ENCODE data around the gene KLK3.

The KLK3 gene

DNA sequence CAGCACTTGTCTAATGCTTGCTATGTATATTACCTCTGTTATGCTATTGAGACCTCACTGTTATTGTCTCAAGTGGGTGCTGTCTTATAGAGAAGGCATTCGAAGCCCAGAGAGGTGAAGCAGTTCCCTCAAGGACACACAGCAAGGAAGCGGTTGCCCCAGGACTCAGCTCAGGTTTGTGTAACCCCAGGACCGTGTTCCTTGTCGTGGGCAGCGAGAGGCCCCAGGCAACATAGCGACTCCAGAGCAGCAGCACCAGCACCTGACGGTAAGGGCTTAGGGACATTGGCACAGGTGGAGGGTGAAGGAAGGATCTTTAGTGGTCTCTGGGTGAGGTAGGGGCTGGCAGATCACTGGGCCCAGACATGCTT lies 23.7 kb upstream of the KLK3 start:
- no peak for DNase-seq (ENCODE audit: low read depth)

DNA sequence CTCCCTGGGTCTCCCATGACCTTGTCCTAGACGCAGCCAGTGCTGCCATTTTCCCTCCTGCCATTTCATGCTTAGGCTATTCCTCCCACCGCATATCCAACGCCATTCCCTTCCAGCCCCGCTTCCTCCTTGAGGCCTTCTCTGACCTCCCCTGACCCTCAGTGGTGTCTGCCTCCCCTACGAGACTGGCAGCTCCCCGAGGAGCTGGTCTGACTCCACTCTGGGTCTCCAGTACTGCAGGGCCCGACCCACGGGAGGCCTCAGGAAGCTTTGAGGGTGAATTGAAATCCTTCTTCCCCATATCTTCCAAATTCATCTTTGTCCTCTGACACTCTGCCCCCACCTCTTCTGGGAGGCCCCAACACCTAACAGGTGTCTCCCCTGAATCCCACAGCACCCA lies 22.0 kb upstream of the KLK3 start:
- DNase-seq (ENCODE audit: low read depth): no peak

DNA sequence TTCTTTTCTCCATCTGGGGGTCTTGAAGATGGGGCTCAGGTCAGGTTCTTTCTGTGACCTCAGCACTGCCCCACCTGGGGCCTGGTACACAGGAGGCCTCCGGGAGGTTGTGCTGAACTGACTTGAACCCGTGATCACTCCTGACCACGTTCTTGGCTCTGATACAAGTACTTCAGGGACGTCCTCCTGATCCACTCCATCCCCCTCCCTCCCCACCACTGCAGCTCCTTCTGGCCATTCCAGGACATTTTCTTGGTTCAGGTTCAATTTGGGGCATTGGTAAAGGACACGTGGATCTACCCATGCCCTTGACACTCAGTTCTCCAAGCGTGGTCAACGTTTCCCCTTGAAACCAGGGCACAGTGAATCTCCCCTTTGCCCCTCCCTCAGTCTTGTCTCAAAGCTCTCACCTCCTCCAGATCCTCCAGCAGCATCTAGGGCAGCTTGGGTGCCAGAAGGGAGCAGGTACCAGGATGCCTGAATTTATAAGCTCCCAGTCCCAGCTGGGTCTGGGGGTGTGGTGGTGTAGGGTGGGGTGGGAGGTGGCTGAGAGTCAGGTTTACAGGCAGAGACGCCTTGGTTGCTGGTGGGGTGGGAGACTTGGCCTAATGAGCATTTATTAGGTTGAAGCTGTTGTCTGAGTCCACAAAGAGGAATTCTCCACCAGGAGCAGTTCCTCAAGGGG lies 21.5 kb upstream of the KLK3 start, which contains the start of gene KLK15:
KLK15 (minus strand) TSS at position 458 of the 685 bp plus-strand sequence. CDS start 2,082 bp downstream, outside the sequence.
- no peak for DNase-seq (ENCODE audit: low read depth)

DNA sequence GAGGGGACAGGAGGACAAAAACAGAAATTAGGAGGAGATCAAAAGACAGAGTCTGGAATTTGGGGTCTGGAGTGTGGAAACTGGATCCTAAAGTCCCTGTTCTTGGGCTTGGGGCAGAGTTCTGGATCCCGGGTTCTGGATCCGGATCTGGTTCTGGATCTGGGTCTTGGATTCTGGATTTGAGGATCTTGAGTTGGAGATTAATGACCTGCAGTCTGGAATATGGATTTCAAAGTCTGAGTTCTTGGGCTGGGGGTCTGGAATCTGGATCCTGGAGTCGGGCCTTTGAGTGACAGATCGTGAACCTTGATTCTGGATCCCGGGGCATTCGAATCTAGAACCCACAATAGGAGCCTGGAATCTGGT lies 20.9 kb upstream of the KLK3 start:
- DNase-seq (ENCODE audit: low read depth): no peak

DNA sequence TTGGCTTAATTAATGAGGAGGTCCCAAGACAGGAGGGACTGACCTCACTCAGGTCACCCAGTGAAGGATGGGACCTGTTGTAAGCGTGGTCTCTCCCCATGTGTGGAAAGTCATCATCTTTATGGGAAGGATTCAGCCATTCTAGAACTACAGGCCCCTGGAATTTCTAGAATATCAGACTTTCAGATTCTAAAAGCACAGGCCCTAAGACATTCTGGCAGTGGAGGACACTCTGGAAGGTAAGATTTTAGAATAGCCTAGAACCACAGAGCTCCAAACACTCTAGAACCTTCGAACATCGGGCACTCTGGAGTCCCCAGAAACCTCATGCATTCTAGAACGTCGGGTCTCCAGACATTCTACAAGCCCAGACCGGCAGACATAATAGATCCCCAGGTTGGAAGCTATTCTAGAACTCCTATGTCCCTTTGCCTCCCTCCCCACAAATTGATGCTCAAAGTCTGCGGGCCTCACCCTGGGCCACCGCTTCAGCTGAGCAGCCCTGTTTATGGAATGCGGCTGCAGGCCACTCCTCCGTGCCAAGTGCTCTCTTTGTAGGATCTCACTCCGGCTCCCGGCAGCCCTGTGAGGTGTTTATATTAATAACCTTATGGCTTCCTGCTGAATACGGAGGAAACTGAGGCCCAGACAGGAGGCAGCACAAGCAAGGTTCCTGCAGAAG lies 19.5 kb upstream of the KLK3 start:
- DNase-seq (ENCODE audit: low read depth): no peak

DNA sequence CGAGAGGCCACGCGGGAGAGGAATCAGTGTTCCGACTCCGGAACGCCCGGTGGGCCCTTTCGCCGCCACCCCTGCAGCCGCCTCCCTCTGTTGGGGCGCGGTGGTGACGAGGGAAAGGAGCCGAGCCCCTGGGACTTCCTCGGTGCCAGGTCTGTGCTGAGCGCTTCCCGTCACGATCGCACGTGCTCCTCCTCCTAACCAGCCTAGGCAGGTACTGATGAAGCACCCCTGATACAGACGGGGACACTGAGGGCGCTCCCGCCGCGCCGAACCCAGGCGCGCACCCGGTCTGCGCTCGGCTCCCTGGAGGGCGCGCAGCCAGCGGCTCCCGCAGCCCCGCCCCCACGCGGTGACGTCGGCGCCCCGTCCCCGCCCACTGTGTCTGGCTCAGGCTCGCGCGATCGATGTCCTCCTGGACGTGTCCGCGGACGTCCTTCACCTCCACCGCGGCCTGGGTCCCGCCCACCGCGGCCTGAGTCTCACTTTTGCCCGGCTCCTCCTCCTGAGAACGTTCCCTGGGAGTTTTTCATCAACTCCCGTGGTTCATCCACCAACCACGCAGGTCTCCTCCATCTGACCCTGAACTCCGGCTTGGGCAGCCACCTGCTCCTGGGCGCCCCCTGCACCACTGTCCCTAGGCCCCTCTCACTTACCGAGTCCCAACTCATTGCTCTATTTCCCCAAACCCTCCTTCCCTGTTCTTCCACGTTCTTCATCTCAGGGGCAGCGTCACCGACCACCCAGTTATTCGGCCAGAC lies 18.8 kb upstream of the KLK3 start:
- peak; percentile 60 for DNase-seq (ENCODE audit: low read depth)

DNA sequence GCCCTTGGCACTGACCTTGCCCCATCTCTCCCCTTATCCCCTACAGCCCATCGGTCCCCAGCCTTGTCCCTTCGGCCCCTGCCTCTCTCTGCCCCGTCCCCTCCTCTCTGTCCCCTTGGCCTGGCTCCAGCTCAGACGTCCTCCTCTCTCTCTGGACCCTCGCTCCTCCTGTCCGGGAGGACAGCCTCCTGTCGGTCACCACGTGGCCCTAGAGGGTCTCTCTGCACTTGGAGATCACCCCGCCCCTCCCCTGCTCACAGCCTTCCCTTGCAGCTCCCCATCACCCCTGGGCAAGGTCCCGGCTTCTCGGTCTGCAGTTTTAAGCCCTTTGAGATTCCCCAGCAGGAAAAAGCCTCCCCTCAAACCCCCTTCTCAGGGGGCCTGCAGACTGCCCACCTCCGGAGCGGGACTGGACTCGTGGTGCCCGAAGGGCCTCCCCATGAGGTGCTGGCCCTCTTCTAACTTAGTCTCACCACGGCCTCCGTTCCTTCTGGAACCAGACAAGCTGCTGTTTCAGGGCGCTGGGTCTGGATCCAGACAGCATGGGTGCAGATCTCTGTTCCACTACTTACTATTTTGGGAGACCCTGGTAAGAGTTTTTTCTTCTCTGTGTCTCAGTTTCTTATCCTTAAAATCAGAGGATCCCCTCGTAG lies 18.0 kb upstream of the KLK3 start:
- DNase-seq (ENCODE audit: low read depth): no peak

DNA sequence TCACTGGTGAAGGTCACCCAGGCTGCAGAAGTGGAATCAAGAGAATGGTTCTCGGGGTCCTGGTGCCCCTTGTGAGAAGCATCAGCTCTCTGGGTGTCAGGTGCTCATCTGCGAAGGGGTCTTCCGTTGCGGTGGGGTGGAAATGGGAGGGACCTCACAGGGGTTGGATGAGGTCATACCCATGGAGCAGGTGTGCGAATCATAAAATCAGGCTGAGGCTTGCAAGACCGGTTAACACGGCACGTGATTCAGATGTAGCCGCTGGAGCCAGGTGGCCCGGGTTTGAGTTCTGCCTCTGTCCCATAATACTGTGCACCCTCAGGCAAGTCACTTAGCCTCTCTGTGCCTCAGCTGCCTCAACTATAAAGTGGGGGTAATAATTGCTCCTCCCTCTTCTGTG lies 17.4 kb upstream of the KLK3 start:
- no peak for DNase-seq (ENCODE audit: low read depth)

DNA sequence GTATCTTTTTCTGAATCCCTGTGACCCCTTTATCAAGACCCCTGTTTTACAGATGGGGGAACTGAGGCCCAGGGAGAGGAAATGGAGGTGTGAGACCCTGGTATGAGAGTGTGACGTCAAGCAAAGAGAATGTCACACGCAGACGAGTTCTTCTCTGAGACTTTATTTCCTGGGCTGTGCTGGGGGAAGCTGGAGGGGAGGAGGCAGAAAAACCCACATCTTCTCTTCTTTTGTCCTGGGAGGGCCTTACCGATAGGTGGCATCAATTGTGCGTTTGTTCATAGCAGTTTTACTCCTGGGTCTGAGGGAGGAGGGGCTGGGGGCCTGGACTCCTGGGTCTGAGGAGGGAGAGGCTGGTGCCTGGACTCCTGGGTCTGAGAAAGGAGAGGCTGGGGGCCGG lies 16.5 kb upstream of the KLK3 start:
- DNase-seq (ENCODE audit: low read depth): no peak

DNA sequence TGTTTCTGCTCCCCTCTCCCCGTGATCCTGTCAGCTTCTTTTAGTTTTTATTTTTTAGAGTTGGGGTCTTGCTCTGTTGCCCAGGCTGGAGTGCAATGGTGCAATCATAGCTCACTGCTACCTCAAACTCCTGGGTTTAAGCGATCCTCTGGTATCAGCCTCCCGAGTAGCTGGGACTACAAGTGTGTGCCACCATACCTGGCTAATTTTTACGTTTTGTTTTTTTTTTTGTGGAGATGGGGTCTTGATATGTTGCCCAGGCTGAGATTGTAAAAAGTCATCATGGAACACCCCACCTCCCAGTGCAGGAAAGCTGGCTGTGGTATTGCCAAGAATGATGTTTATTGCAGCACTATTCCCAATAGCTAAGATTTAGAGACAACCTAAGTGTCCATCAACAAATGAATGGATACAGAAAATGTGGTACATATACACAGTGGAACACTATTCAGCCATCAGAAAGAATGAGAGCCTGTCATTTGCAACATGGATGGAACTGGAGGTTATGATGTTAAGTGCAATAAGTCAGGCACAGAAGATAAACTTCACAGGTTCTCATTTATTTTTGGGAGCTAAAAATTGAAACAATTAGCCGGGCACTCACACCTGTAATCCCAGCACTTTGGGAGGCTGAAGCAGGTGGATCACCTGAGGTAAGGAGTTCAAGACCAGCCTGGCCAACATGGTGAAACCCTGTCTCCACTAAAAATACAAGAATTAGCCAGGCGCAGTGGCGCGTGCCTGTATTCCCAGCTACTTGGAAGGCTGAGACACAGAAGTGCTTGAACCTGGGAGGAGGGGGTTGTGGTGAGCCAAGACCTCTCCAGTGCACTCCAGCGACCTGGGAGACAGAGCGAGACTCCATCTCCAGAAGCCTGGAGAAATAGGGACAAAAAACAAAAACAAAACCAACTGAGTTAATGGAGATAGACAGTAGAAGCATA lies 14.7 kb upstream of the KLK3 start:
- no peak for DNase-seq (ENCODE audit: low read depth)

DNA sequence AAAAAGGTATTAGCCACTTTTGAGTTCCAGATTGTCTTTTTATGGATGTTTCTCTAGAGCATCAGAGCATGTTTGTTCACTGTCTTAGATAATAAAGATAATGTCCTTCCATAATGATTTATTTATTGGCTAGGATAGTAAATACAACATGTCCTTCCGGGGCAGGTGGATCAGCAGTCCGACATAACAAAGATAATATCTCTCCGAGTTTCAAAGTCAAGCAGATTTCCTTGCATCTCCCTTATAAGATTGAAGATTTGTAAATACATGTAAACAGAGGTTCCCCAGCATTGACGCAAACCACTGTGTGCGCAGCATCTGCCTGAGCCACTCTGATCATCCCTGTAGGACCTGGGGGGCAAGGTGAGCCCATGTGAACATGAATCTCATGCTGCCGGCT lies 12.6 kb upstream of the KLK3 start:
- no peak for DNase-seq (ENCODE audit: low read depth)

DNA sequence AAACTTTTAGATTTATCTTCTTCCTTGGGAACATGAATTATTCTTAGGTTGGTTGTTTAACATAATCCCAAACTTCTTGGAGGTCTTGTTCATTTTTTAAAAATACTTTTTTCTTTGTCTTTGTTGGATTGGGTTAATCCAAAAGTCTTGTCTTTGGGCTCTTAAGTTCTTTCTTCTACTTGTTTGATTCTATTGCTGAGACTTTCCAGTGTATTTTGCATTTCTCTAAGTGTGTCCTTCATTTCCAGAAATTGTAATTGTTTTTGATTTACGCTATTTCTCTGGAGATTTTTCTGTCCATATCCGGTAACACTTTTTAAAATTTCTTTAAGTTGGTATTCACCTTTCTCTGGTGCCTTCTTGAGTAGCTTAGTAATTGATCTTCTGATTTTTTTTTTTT lies 11.5 kb upstream of the KLK3 start:
- DNase-seq (ENCODE audit: low read depth): no peak

DNA sequence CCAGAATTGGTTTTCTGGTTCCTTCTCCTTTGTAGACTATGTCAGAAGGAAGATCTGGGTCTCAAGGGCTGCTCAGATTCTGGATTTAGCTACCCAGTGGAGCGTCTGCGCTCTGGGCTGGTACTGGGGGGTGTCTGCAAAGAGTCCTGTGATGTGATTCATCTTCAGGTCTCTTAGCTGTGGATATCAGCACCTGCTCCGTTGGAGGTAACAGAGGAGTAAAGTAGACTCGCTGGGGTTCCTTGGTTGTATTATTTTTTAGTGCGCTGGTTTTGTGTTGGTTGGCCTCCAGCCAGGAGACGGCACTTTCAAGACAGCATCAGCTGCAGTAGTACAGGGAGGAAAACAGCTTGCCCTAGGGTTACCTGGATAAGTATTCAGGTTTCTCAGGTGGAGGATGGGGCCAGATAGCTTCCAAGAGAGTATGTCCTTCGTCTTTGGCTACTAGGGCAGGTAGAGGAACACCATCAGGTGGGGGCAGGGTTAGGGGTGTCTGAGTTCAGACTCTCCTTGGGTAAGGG lies 11.0 kb upstream of the KLK3 start:
- DNase-seq (ENCODE audit: low read depth): no peak

DNA sequence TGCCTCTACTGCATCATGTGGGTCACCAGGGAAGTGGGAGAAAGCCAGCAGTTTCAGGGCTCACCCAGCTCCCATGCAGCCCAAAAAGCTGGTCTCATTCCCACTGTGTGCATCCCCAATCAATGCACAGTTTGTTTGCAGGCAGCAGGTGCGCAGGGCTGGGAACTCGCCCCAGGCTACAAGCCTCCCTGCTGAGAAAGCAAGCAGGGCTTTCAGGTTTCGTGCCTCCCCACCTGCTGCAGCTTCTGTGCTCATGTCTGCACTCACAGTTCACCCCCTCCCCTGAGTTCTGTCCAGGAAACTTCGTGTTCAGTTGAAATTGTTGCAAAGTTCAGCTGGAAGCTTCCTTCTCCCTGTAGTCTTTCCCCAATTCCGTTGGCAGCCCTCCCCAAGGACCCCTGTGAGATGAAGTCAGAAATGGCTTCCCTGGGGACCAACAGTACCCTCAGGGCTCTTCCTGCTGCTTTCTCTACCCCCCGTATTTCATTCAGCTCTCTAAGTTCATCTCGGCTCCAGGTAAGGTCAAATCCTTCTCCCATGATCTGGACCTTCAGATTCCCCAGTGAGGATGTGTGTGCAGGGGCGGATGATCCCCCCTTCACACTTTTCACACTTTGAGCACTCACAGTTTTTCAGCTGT lies 10.3 kb upstream of the KLK3 start:
- no peak for DNase-seq (ENCODE audit: low read depth)

DNA sequence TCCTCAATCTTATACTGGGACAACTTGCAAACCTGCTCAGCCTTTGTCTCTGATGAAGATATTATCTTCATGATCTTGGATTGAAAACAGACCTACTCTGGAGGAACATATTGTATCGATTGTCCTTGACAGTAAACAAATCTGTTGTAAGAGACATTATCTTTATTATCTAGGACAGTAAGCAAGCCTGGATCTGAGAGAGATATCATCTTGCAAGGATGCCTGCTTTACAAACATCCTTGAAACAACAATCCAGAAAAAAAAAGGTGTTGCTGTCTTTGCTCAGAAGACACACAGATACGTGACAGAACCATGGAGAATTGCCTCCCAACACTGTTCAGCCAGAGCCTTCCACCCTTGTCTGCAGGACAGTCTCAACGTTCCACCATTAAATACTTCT lies 4.0 kb upstream of the KLK3 start:
- DNase-seq (ENCODE audit: low read depth): no peak

DNA sequence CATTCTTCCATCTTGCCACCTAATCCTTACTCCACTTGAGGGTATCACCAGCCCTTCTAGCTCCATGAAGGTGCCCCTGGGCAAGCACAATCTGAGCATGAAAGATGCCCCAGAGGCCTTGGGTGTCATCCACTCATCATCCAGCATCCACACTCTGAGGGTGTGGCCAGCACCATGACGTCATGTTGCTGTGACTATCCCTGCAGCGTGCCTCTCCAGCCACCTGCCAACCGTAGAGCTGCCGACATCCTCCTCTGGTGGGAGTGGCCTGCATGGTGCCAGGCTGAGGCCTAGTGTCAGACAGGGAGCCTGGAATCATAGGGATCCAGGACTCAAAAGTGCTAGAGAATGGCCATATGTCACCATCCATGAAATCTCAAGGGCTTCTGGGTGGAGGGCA lies 3.1 kb upstream of the KLK3 start:
- no peak for DNase-seq (ENCODE audit: low read depth)

DNA sequence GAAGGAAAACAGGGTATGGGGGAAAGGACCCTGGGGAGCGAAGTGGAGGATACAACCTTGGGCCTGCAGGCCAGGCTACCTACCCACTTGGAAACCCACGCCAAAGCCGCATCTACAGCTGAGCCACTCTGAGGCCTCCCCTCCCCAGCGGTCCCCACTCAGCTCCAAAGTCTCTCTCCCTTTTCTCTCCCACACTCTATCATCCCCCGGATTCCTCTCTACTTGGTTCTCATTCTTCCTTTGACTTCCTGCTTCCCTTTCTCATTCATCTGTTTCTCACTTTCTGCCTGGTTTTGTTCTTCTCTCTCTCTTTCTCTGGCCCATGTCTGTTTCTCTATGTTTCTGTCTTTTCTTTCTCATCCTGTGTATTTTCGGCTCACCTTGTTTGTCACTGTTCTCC lies 2.7 kb downstream of the KLK3 start:
- no peak for DNase-seq (ENCODE audit: low read depth)

DNA sequence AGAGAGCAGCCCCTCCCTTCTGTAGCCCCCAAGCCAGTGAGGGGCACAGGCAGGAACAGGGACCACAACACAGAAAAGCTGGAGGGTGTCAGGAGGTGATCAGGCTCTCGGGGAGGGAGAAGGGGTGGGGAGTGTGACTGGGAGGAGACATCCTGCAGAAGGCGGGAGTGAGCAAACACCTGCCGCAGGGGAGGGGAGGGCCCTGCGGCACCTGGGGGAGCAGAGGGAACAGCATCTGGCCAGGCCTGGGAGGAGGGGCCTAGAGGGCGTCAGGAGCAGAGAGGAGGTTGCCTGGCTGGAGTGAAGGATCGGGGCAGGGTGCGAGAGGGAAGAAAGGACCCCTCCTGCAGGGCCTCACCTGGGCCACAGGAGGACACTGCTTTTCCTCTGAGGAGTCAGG lies 4.2 kb downstream of the KLK3 start:
- DNase-seq (ENCODE audit: low read depth): no peak

DNA sequence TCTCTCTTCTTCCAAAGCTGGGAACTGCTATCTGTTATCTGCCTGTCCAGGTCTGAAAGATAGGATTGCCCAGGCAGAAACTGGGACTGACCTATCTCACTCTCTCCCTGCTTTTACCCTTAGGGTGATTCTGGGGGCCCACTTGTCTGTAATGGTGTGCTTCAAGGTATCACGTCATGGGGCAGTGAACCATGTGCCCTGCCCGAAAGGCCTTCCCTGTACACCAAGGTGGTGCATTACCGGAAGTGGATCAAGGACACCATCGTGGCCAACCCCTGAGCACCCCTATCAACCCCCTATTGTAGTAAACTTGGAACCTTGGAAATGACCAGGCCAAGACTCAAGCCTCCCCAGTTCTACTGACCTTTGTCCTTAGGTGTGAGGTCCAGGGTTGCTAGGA lies 5.1 kb downstream of the KLK3 start:
- DNase-seq (ENCODE audit: low read depth): no peak

DNA sequence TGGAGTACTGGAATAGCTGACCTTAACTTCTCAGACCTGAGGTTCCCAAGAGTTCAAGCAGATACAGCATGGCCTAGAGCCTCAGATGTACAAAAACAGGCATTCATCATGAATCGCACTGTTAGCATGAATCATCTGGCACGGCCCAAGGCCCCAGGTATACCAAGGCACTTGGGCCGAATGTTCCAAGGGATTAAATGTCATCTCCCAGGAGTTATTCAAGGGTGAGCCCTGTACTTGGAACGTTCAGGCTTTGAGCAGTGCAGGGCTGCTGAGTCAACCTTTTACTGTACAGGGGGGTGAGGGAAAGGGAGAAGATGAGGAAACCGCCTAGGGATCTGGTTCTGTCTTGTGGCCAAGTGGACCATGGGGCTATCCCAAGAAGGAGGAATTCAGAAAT lies 6.3 kb downstream of the KLK3 start:
- DNase-seq (ENCODE audit: low read depth): no peak

All from CMK (cell line).